GM12878 (cell line): ENCODE data around the gene ZMYND11. TPM values are rescaled to one million over a fixed set of nuclear protein-coding genes. Genes with fewer than 3 reads are reported as not detected.

ENCODE experiments used
- ATAC-seq: fragments of 200-7000 bp; cut with Tn5 transposase; 3 replicates; pipeline ENCODE4 v1.9.1; 2020; ENCODE audit warnings: mild to moderate bottlenecking, moderate library complexity
- BruUV-seq: library from RNA; stranded (reverse); fragments of 400-500 nt; replicated peaks from 2 replicates; lab custom pipeline; 2021; lab: Mats Ljungman, UMichigan
- CTCF ChIA-PET: fragments of 300-600 bp; sonication (Branson Sonifier 250); formaldehyde crosslinking; extraction: SDS; loops from one replicate; lab custom pipeline; 2021; ENCODE audit warnings: inconsistent platforms; lab: Yijun Ruan, JAX
- POLR2A ChIA-PET: fragments of 350-600 bp; formaldehyde crosslinking; extraction: SDS; loops from one replicate; lab custom pipeline; 2021; ENCODE audit warnings: inconsistent platforms; lab: Charles Lee
- RAD21 ChIA-PET: fragments of 300-600 bp; sonication (Branson Sonifier 250); formaldehyde crosslinking; loops from one replicate; lab custom pipeline; 2023; ENCODE audit warnings: antibody characterized with exemption; ENCODE audit not compliant: unreplicated experiment; lab: Charles Lee
- SMC1A ChIA-PET: fragments of 300-600 bp; sonication (Branson Sonifier 250); formaldehyde crosslinking; loops from one replicate; lab custom pipeline; 2023; ENCODE audit not compliant: unreplicated experiment, uncharacterized antibody; lab: Charles Lee
- DNase-seq: peaks from one replicate; pipeline ENCODE4 v3.0.0-alpha.2; 2011; ENCODE audit warnings: low read depth, low spot score
- FAIRE-seq: peaks from 3 replicates; lab custom pipeline; 2011; peaks lifted over from hg19 to GRCh38; lab: Jason Lieb, UNC
- H2AFZ ChIP-seq: 2 replicates; pipeline ENCODE4 v1.6.0; 2011; ENCODE audit warnings: low read depth, low read length, control low read depth; ENCODE audit not compliant: control insufficient read depth
- H3K27ac ChIP-seq: 2 replicates; pipeline ENCODE4 v1.5.1; 2011; ENCODE audit warnings: control low read depth; ENCODE audit not compliant: control insufficient read depth, insufficient read depth
- H3K27me3 ChIP-seq, 2 experiments: replicated peaks in 1 of 2; 2 replicates each; pipeline versions ENCODE4 v1.6.0 to v1.6.1; 2011; ENCODE audit warnings: low read length in 1 of 2; ENCODE audit not compliant: control insufficient read depth in 2 of 2, insufficient read depth in 2 of 2
- H3K36me3 ChIP-seq, 2 experiments: 2 replicates each; pipeline ENCODE4 v1.5.1; 2011; ENCODE audit warnings: low read length in 1 of 2; ENCODE audit not compliant: control insufficient read depth in 2 of 2, insufficient read depth in 2 of 2
- H3K4me1 ChIP-seq: 2 replicates; pipeline ENCODE4 v1.6.1; 2011; ENCODE audit warnings: mild to moderate bottlenecking, low read length, moderate library complexity, mixed read lengths; ENCODE audit not compliant: control insufficient read depth, insufficient read depth
- H3K4me2 ChIP-seq: 2 replicates; pipeline ENCODE4 v1.6.0; 2011; ENCODE audit warnings: control low read depth; ENCODE audit not compliant: control insufficient read depth, insufficient read depth
- H3K4me3 ChIP-seq: fragments of 200-600 bp; sonication (generic); 2 replicates; pipeline ENCODE4 v1.5.1; 2016
- H3K79me2 ChIP-seq: 2 replicates; pipeline ENCODE4 v1.6.0; 2011; ENCODE audit warnings: low read length; ENCODE audit not compliant: control insufficient read depth, insufficient read depth
- H3K9ac ChIP-seq: 2 replicates; pipeline ENCODE4 v1.8.0; 2011; ENCODE audit warnings: low read length, control low read depth, mixed read lengths; ENCODE audit not compliant: control insufficient read depth, insufficient read depth
- H3K9me3 ChIP-seq: replicated peaks from 3 replicates; pipeline ENCODE4 v1.5.1; 2011; ENCODE audit warnings: mild to moderate bottlenecking, low read length; ENCODE audit not compliant: control insufficient read depth, insufficient read depth
- H4K20me1 ChIP-seq: 2 replicates; pipeline ENCODE4 v1.6.0; 2011; ENCODE audit not compliant: control insufficient read depth, insufficient read depth
- ASH2L ChIP-seq: fragments of 300-600, 200-600 bp; sonication (generic); IDR thresholded peaks from 2 replicates; pipeline ENCODE4 v1.6.1; 2017; ENCODE audit warnings: low read depth, mild to moderate bottlenecking, borderline replicate concordance
- BRCA1 ChIP-seq: IDR thresholded peaks from 2 replicates; pipeline ENCODE4 v1.6.1; 2011; ENCODE audit warnings: low read depth, low read length, improper control_type of control experiment
- CHD2 ChIP-seq: IDR thresholded peaks from 2 replicates; pipeline ENCODE4 v1.6.1; 2011; ENCODE audit warnings: low read depth, low read length, improper control_type of control experiment, borderline replicate concordance
- CHD4 ChIP-seq: fragments of 200-600 bp; sonication (generic); IDR thresholded peaks from 2 replicates; pipeline ENCODE4 v1.6.1; 2016; ENCODE audit warnings: mild to moderate bottlenecking
- ESRRA ChIP-seq: IDR thresholded peaks from 2 replicates; pipeline ENCODE4 v1.6.1; 2012; ENCODE audit warnings: mild to moderate bottlenecking, low read length, improper control_type of control experiment
- HDAC6 ChIP-seq: fragments of 200-600 bp; sonication (generic); IDR thresholded peaks from one replicate; pipeline ENCODE4 v1.8.0; 2017; ENCODE audit warnings: antibody characterized with exemption; ENCODE audit not compliant: unreplicated experiment
- HDGF ChIP-seq: fragments of 450-650 bp; IDR thresholded peaks from 2 replicates; pipeline ENCODE4 v1.6.1; 2016; ENCODE audit warnings: antibody characterized with exemption
- MEF2B ChIP-seq: fragments of 450-650 bp; IDR thresholded peaks from 2 replicates; pipeline ENCODE4 v1.6.1; 2018; ENCODE audit warnings: mild to moderate bottlenecking, moderate library complexity; ENCODE audit not compliant: partially characterized antibody, poor library complexity, severe bottlenecking
- MYB ChIP-seq: fragments of 150-350 bp; IDR thresholded peaks from 2 replicates; pipeline ENCODE4 v1.6.1; 2014; ENCODE audit warnings: mild to moderate bottlenecking, low read depth, low read length, borderline replicate concordance
- MYC ChIP-seq: IDR thresholded peaks from 2 replicates; pipeline ENCODE4 v1.6.1; 2011; ENCODE audit warnings: mild to moderate bottlenecking, low read length, moderate library complexity, inconsistent platforms; ENCODE audit not compliant: insufficient read depth, insufficient replicate concordance, insufficient read length, severe bottlenecking
- NFIC ChIP-seq: IDR thresholded peaks from 2 replicates; pipeline ENCODE4 v1.6.1; 2012; ENCODE audit warnings: low read depth, mild to moderate bottlenecking, inconsistent platforms, low read length, moderate library complexity
- POLR2A ChIP-seq: IDR thresholded peaks from 2 replicates; pipeline ENCODE4 v1.6.1; 2011; ENCODE audit warnings: low read depth, mild to moderate bottlenecking, low read length
- RAD21 ChIP-seq: IDR thresholded peaks from 2 replicates; pipeline ENCODE4 v1.6.1; 2011; ENCODE audit warnings: mild to moderate bottlenecking, low read depth, low read length, moderate library complexity; ENCODE audit not compliant: insufficient read depth
- REST ChIP-seq: IDR thresholded peaks from 2 replicates; pipeline ENCODE4 v1.6.1; 2012; ENCODE audit warnings: mild to moderate bottlenecking, low read depth, low read length
- SUPT20H ChIP-seq: IDR thresholded peaks from 2 replicates; pipeline ENCODE4 v1.6.1; 2011; ENCODE audit warnings: low read depth, mild to moderate bottlenecking, low read length, moderate library complexity, borderline replicate concordance; ENCODE audit not compliant: control insufficient read depth
- SUZ12 ChIP-seq: fragments of 200-600 bp; sonication (generic); IDR thresholded peaks from one replicate; pipeline ENCODE4 v1.6.1; 2018; ENCODE audit warnings: antibody characterized with exemption, mild to moderate bottlenecking; ENCODE audit not compliant: unreplicated experiment
- YY1 ChIP-seq: IDR thresholded peaks from 2 replicates; pipeline ENCODE4 v1.6.1; 2011; ENCODE audit warnings: low read depth, mild to moderate bottlenecking, low read length
- ZNF384 ChIP-seq: IDR thresholded peaks from 2 replicates; pipeline ENCODE4 v1.6.1; 2012; ENCODE audit warnings: low read depth, mild to moderate bottlenecking, low read length, improper control_type of control experiment, borderline replicate concordance
- whole genome bisulfite sequencing: methylation state at CpG from one replicate; pipeline ENCODE4 v1.1.6; 2016; ENCODE audit warnings: low lambda C conversion rate; ENCODE audit not compliant: insufficient replicate concordance, insufficient coverage; ENCODE audit errors: missing lambda C conversion rate; 5-methylcytosine and 5-hydroxymethylcytosine counted together
- in situ Hi-C: fragments of 300-500 bp; cut with MboI; formaldehyde crosslinking; loops from 9 replicates; pipeline ENCODE4 v1.14.3; 2018; ENCODE audit warnings: mixed read lengths
- intact Hi-C: fragments of 100-400 bp; cut with micrococcal nuclease; formaldehyde crosslinking; loops from one replicate; pipeline ENCODE4 v1.14.2; 2022; ENCODE audit not compliant: unreplicated experiment
- polyA plus RNA-seq, 11 experiments: library from polyadenylated mRNA; depleted of rRNA in 4 of 11; unstranded in 6 of 11; stranded (reverse) in 5 of 11; fragments of >200 nt; fragmentation: Nextera tagmentation in 4 of 11; fragmentation: Illumina TruSeq in 1 of 11; extraction: Ambion mirVana in 4 of 11; extraction: Trizol in 1 of 11; gene quantifications; 1 replicate in 1 of 11; 2 replicates in 10 of 11; pipeline versions ENCODE4 v1.2.1 to v1.2.3, GENCODE V29; 2011 to 2016; ENCODE audit warnings: inconsistent platforms in 2 of 11, missing spikeins in 2 of 11, low read depth in 1 of 11
- total RNA-seq, 4 experiments: library from RNA; depleted of rRNA in 3 of 4; stranded (reverse); fragments of >200 nt in 3 of 4; fragmentation: Illumina TruSeq in 1 of 4; extraction: Trizol in 1 of 4; gene quantifications; 2 replicates each; pipeline versions ENCODE4 v1.2.1 to v1.2.3, GENCODE V29; 2013 to 2021

ZMYND11 gene
- total and polyA plus RNA-seq, 10 of the 15 experiments (the other 5 are each of a cell fraction or from before 2014, with no cell fraction given): 3.3 to 24.4 (median 13.1) TPM

DNA sequence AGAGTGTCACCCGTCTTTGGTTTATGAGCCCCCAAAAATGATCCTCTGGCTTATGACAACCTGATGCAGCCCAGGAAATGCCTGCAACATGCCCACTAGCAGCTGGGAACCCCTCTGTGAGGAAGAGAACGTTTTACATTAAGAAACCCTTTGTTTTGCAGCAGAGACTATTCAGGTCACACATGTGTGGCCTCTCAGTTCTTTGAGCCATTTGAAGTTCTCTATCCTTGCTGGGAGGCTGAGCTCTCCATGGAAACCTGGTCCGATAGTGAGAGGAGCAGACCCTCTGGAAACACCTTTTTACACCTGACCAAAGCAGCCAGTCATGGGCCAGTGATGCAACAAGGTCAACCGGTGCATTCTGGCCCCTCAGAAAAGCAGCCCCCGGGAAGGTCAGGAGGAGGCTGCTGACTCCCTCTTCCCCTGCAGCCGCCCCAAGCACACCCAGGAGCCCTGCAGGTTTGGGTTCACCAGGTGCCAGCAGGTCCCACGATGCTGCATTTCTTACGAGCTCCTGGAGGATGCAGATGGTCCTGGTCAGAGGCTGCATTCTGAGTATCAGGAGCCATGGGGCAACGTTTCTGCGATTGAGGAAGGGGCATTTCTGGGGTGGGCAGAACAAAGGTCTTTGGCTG lies 134.3 kb downstream of the ZMYND11 start:
- 62% methylated on average over 10 of the region's 10 CpGs for WGBS
- POLR2A ChIA-PET: no interaction called here
- H3K4me2 ChIP-seq: no peak overlapping the region
- no peaks in the 10 kb centered on the region; a peak in 1 of 4 replicates for H3K27me3 ChIP-seq
- CTCF ChIA-PET: no interaction called here
- no peak overlapping the region for H2AFZ ChIP-seq
- H3K4me3 ChIP-seq: no peak overlapping the region
- DNase-seq (no peak), ATAC-seq (no peak), FAIRE-seq (no peak)
- TF ChIP-seq NFIC: no peak
- no peak for TF ChIP-seq REST
- no peak for TF ChIP-seq ASH2L
- no peak for TF ChIP-seq ESRRA
- TF ChIP-seq HDAC6: no peak
- no peak for TF ChIP-seq ZNF384
- no peak for TF ChIP-seq MYB
- no peak for TF ChIP-seq CHD4
- no peak for TF ChIP-seq BRCA1
- TF ChIP-seq SUZ12: no peak
- TF ChIP-seq POLR2A: no peak
- TF ChIP-seq RAD21: no peak
- no peak for TF ChIP-seq MYC
- TF ChIP-seq SUPT20H: no peak
- TF ChIP-seq YY1: no peak
- TF ChIP-seq HDGF: no peak
- TF ChIP-seq MEF2B: no peak
- no peak for TF ChIP-seq CHD2
- no TSS peak for BruUV-seq
- in situ Hi-C loops (no loop called here), intact Hi-C loops (no loop called here)
- RAD21 ChIA-PET: no interaction called here
- SMC1A ChIA-PET: no interaction called here
- no peaks in the 10 kb centered on the region for H3K36me3 ChIP-seq
- H3K9ac ChIP-seq: no peak overlapping the region
- H3K9me3 ChIP-seq: no peaks in the 10 kb centered on the region
- H3K27ac ChIP-seq: no peak overlapping the region
- H3K4me1 ChIP-seq: peaks cover 6% of the 10 kb centered on the region; the same call in 1 of the 2 replicates
- H3K79me2 ChIP-seq: no peaks in the 10 kb centered on the region
- H4K20me1 ChIP-seq: no peaks in the 10 kb centered on the region
